B cell (primary cell): ENCODE measurements around the gene BMPER. TPM values are rescaled to one million over a fixed set of nuclear protein-coding genes. Genes with fewer than 3 reads are reported as not detected.

ENCODE experiments used
- ATAC-seq: fragments of 200-7000 bp; cut with Tn5 transposase; one replicate; pipeline ENCODE4 v1.10.0; 2021; ENCODE audit warnings: low read depth, mild to moderate bottlenecking, moderate number of reproducible peaks, moderate library complexity
- CTCF ChIA-PET: fragments of 350-600 bp; sonication (Branson Sonifier 250); formaldehyde crosslinking; loops from one replicate; lab custom pipeline; 2021; ENCODE audit warnings: antibody characterized with exemption, inconsistent platforms; lab: Charles Lee
- POLR2A ChIA-PET: fragments of 350-600 bp; sonication (Branson Sonifier 250); formaldehyde crosslinking; loops from one replicate; lab custom pipeline; 2021; ENCODE audit warnings: antibody characterized with exemption; lab: Charles Lee
- DNase-seq: peaks from one replicate; pipeline ENCODE4 v3.0.0; 2013
- H2AFZ ChIP-seq: 2 replicates; pipeline ENCODE4 v1.6.1; 2012; ENCODE audit warnings: mild to moderate bottlenecking, low read depth, low read length; ENCODE audit not compliant: insufficient read depth, poor library complexity, severe bottlenecking
- H3K27ac ChIP-seq, 2 donors: 1 replicate in 1 of 2; 2 replicates in 1 of 2; pipeline ENCODE4 v1.5.1; 2012 to 2013; ENCODE audit warnings: low read length in 2 of 2, mild to moderate bottlenecking in 2 of 2, moderate library complexity in 1 of 2
- H3K27me3 ChIP-seq, 4 experiments: fragments of 200-600 bp in 1 of 4; sonication (generic) in 1 of 4; replicated peaks in 1 of 4; 1 replicate in 2 of 4; 2 replicates in 2 of 4; pipeline versions ENCODE4 v1.6.1 to v1.7.0; 2013 to 2016; ENCODE audit warnings: low read length in 3 of 4, mild to moderate bottlenecking in 2 of 4, mixed read lengths in 1 of 4, moderate library complexity in 1 of 4; ENCODE audit not compliant: insufficient read depth in 4 of 4, control insufficient read depth in 3 of 4; ENCODE audit errors: control extremely low read depth in 1 of 4
- H3K36me3 ChIP-seq, 2 experiments: replicated peaks in 1 of 2; 1 replicate in 1 of 2; 2 replicates in 1 of 2; pipeline versions ENCODE4 v1.6.1 to v1.7.1; 2013; ENCODE audit warnings: low read length in 1 of 2; ENCODE audit not compliant: insufficient read depth in 2 of 2, control insufficient read depth in 1 of 2; ENCODE audit errors: control extremely low read depth in 1 of 2, extremely low read depth in 1 of 2
- H3K4me1 ChIP-seq, 2 donors: fragments of 200-600 bp in 1 of 2; sonication (generic) in 1 of 2; 1 replicate in 1 of 2; 2 replicates in 1 of 2; pipeline versions ENCODE4 v1.5.1 to v1.6.1; 2013 to 2017; ENCODE audit warnings: low read length in 2 of 2; ENCODE audit not compliant: control insufficient read depth in 2 of 2, insufficient read depth in 2 of 2
- H3K4me2 ChIP-seq: replicated peaks from 2 replicates; pipeline ENCODE3; 2012; ENCODE audit warnings: mild to moderate bottlenecking, low read depth, low read length; ENCODE audit not compliant: poor library complexity, severe bottlenecking
- H3K4me3 ChIP-seq, 5 experiments: fragments of 200-600 bp in 1 of 5; sonication (generic) in 1 of 5; 1 replicate in 3 of 5; 2 replicates in 2 of 5; pipeline versions ENCODE4 v1.5.1 to v1.7.0; 2011 to 2016; ENCODE audit warnings: low read length in 4 of 5, mild to moderate bottlenecking in 4 of 5, low read depth in 2 of 5, control low read depth in 1 of 5, moderate library complexity in 1 of 5; ENCODE audit not compliant: insufficient read depth in 1 of 5; ENCODE audit errors: control extremely low read depth in 1 of 5, extremely low read depth in 1 of 5
- H3K79me2 ChIP-seq: fragments of 200-600 bp; sonication (generic); one replicate; pipeline ENCODE4 v1.6.0; 2016; ENCODE audit warnings: low read length; ENCODE audit not compliant: control insufficient read depth, insufficient read depth
- H3K9ac ChIP-seq: fragments of 200-600 bp; sonication (generic); 2 replicates; pipeline ENCODE4 v1.6.1; 2017; ENCODE audit warnings: mild to moderate bottlenecking, low read length, moderate library complexity
- H3K9me3 ChIP-seq, 3 donors: one replicate each; pipeline versions ENCODE4 v1.6.1 to v1.7.1; 2013; ENCODE audit warnings: low read length in 2 of 3; ENCODE audit not compliant: control insufficient read depth in 2 of 3, insufficient read depth in 1 of 3; ENCODE audit errors: control extremely low read depth in 1 of 3
- H4K20me1 ChIP-seq: 2 replicates; pipeline ENCODE4 v1.6.0; 2012; ENCODE audit warnings: mild to moderate bottlenecking, low read length; ENCODE audit not compliant: insufficient read depth, control insufficient read depth, poor library complexity, severe bottlenecking
- H3K27ac Mint-ChIP-seq: one replicate; pipeline ENCODE4 v1.8.0; 2021; ENCODE audit warnings: mixed read lengths
- H3K27me3 Mint-ChIP-seq: one replicate; pipeline ENCODE4 v1.8.0; 2021; ENCODE audit warnings: mixed read lengths
- H3K4me1 Mint-ChIP-seq: one replicate; pipeline ENCODE4 v1.8.0; 2021; ENCODE audit warnings: mixed read lengths
- H3K4me3 Mint-ChIP-seq: one replicate; pipeline ENCODE4 v1.8.0; 2021; ENCODE audit warnings: mixed read lengths
- H3K9me3 Mint-ChIP-seq: one replicate; pipeline ENCODE4 v1.8.0; 2022; ENCODE audit warnings: mixed read lengths; ENCODE audit not compliant: insufficient read depth
- EZH2 ChIP-seq: IDR thresholded peaks from 2 replicates; pipeline ENCODE4 v1.6.1; 2012; ENCODE audit warnings: borderline replicate concordance, low read depth, mild to moderate bottlenecking, moderate library complexity, low read length; ENCODE audit not compliant: insufficient read depth, poor library complexity, severe bottlenecking
- WGBS: methylation state at CpG from one replicate; pipeline ENCODE4 v1.1.5; 2013; ENCODE audit warnings: missing lambda C conversion rate; ENCODE audit not compliant: insufficient coverage; 5-methylcytosine and 5-hydroxymethylcytosine counted together
- intact Hi-C: fragments of 100-400 bp; cut with micrococcal nuclease; formaldehyde crosslinking; loops from one replicate; pipeline ENCODE4 v1.10.0; 2022
- polyA plus RNA-seq: library from polyadenylated mRNA; depleted of rRNA; stranded (reverse); fragments of >200 nt; gene quantifications from 2 replicates; pipeline ENCODE4 v1.2.3, GENCODE V29; 2012
- total RNA-seq, 2 donors: library from RNA; stranded (reverse); fragments of 120-200 nt in 1 of 2; gene quantifications; 1 replicate in 1 of 2; 2 replicates in 1 of 2; pipeline versions ENCODE4 v1.2.3 to v1.2.4, GENCODE V29; 2013 to 2022
- TF ChIP-seq, protein P1 (sequence below): fragments of 200-600 bp; IDR thresholded peaks from one replicate; pipeline ENCODE4 v1.8.0; 2022; ENCODE audit warnings: antibody characterized with exemption, mild to moderate bottlenecking

BMPER gene
- total and polyA plus RNA-seq, 2 donors (not counting 1 experiment from before 2014, with no cell fraction given), result not detected

DNA sequence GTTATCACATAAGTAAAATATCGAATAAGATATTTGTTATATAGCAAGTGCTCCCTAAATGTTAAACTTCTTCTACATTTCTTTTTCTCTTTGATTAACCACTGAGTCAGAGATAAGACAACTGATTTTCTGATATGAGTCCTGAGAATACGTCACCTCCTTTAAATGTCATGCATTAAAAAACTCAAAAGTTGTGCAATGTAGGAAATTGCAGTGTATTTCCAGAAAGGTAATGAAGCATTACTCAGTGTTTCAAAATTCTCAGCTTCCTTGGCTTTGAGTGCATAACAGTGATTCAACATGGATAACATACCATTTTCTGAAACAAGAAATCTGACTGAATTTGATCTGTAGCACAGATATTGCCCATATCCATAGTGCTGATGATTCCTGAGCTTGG is 155.8 kb downstream of the BMPER start:
- no peaks in the 10 kb centered on the region for H3K9me3 Mint-ChIP-seq

DNA sequence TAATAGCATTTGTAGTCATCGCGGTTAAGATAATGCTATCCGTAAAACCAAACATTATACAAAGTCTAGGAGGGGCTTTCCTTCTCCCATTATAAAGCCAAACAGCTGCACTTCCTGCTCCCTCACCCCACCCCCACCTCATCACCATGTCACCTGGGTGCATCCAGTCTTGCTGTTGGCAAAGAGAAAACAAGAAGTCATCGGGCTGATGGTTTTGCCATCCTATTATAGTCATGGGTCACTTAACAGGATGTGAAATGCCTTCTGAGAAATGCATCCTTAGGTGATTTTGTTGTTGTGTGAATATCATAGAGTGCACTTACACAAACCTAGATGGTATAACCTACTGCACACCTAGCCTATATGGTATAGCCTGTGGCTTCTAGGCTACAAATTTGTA is 157.0 kb downstream of the BMPER start:
- no peaks in the 10 kb centered on the region for H3K36me3 ChIP-seq
- peaks cover 5% of the 10 kb centered on the region for H3K27me3 Mint-ChIP-seq
- H3K9me3 ChIP-seq, result no peaks in the 10 kb centered on the region
- H3K4me2 ChIP-seq, result no peak overlapping the region
- no peaks in the 10 kb centered on the region for H3K4me1 ChIP-seq
- no peak overlapping the region for H2AFZ ChIP-seq
- no peak overlapping the region for H3K9ac ChIP-seq
- no peak overlapping the region for H3K4me3 Mint-ChIP-seq
- POLR2A ChIA-PET, result no interaction called here
- H3K4me3 ChIP-seq, result no peak overlapping the region
- no peaks in the 10 kb centered on the region for H3K79me2 ChIP-seq
- DNase-seq (no peak), ATAC-seq (no peak)
- CTCF ChIA-PET, result no interaction called here
- no peaks in the 10 kb centered on the region for H3K27me3 ChIP-seq
- TF ChIP-seq, protein P1, sequence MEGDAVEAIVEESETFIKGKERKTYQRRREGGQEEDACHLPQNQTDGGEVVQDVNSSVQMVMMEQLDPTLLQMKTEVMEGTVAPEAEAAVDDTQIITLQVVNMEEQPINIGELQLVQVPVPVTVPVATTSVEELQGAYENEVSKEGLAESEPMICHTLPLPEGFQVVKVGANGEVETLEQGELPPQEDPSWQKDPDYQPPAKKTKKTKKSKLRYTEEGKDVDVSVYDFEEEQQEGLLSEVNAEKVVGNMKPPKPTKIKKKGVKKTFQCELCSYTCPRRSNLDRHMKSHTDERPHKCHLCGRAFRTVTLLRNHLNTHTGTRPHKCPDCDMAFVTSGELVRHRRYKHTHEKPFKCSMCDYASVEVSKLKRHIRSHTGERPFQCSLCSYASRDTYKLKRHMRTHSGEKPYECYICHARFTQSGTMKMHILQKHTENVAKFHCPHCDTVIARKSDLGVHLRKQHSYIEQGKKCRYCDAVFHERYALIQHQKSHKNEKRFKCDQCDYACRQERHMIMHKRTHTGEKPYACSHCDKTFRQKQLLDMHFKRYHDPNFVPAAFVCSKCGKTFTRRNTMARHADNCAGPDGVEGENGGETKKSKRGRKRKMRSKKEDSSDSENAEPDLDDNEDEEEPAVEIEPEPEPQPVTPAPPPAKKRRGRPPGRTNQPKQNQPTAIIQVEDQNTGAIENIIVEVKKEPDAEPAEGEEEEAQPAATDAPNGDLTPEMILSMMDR, result no peak
- TF ChIP-seq EZH2, result no peak
- H4K20me1 ChIP-seq, result no peaks in the 10 kb centered on the region
- H3K27ac ChIP-seq, result no peak overlapping the region
- no peaks in the 10 kb centered on the region for H3K9me3 Mint-ChIP-seq
- H3K4me1 Mint-ChIP-seq, result no peaks in the 10 kb centered on the region
- no peak overlapping the region for H3K27ac Mint-ChIP-seq
- no CpG with 5 or more reads among the region's 4 CpGs for WGBS
- intact Hi-C loops, result no loop called here

More for the DNA sequence above, 155.8 kb downstream of the BMPER start:
- WGBS, result no CpG with 5 or more reads among the region's 2 CpGs
- no peak overlapping the region for H3K9ac ChIP-seq
- no peak overlapping the region for H3K4me2 ChIP-seq
- no peaks in the 10 kb centered on the region for H3K27me3 ChIP-seq
- H3K4me3 ChIP-seq, result no peak overlapping the region
- H3K4me1 Mint-ChIP-seq, result no peaks in the 10 kb centered on the region
- no peaks in the 10 kb centered on the region for H4K20me1 ChIP-seq
- H2AFZ ChIP-seq, result no peak overlapping the region
- ChIA-PET POLR2A (no interaction called here), CTCF (no interaction called here)
- TF ChIP-seq, protein P1, result no peak
- TF ChIP-seq EZH2, result no peak
- no peak overlapping the region for H3K27ac Mint-ChIP-seq
- H3K36me3 ChIP-seq, result no peaks in the 10 kb centered on the region
- H3K27me3 Mint-ChIP-seq, result peaks cover 5% of the 10 kb centered on the region
- DNase-seq (no peak), ATAC-seq (no peak)
- no peaks in the 10 kb centered on the region for H3K4me1 ChIP-seq
- no peaks in the 10 kb centered on the region for H3K79me2 ChIP-seq
- H3K9me3 ChIP-seq, result no peaks in the 10 kb centered on the region
- intact Hi-C loops, result no loop called here
- H3K4me3 Mint-ChIP-seq, result no peak overlapping the region
- no peak overlapping the region for H3K27ac ChIP-seq
